OCI-LY7 (cell line): ENCODE data around the gene CNTN5. TPM values are rescaled to one million over a fixed set of nuclear protein-coding genes. Genes with fewer than 3 reads are reported as not detected.

Experiments
- BruUV-seq: library from RNA; stranded (reverse); fragments of 400-500 nt; replicated peaks from 2 replicates; lab custom pipeline; 2021; lab: Mats Ljungman, UMichigan
- CTCF ChIA-PET: fragments of 300-600 bp; sonication (Branson Sonifier 250); formaldehyde crosslinking; loops from one replicate; lab custom pipeline; 2022; ENCODE audit warnings: antibody characterized with exemption; ENCODE audit not compliant: unreplicated experiment; lab: Charles Lee
- POLR2A ChIA-PET: fragments of 300-600 bp; sonication (Branson Sonifier 250); formaldehyde crosslinking; loops from one replicate; lab custom pipeline; 2022; ENCODE audit warnings: antibody characterized with exemption; lab: Charles Lee
- DNase-seq: peaks from one replicate; pipeline ENCODE4 v3.0.0-alpha.2; 2015; ENCODE audit warnings: low spot score
- H2AFZ ChIP-seq: fragments of 200-600 bp; sonication (generic), shearing (Covaris generic); 2 replicates; pipeline ENCODE4 v1.6.1; 2014; ENCODE audit warnings: mild to moderate bottlenecking, antibody characterized with exemption, low read length, moderate library complexity
- H3K27ac ChIP-seq: fragments of 200-600 bp; sonication (generic); 2 replicates; pipeline ENCODE4 v1.5.1; 2014; ENCODE audit warnings: mixed run types, low read depth, mild to moderate bottlenecking, moderate library complexity, low read length, inconsistent platforms; ENCODE audit not compliant: poor library complexity, severe bottlenecking
- H3K36me3 ChIP-seq: fragments of 200-600 bp; sonication (generic); 2 replicates; pipeline ENCODE4 v1.6.1; 2014; ENCODE audit warnings: mild to moderate bottlenecking, antibody characterized with exemption, low read length, moderate library complexity, mixed read lengths; ENCODE audit not compliant: insufficient read depth
- H3K4me1 ChIP-seq: fragments of 200-600 bp; sonication (generic); 2 replicates; pipeline ENCODE4 v1.5.1; 2014; ENCODE audit warnings: mild to moderate bottlenecking, low read length; ENCODE audit not compliant: insufficient read depth, poor library complexity, severe bottlenecking
- H3K4me2 ChIP-seq: fragments of 200-600 bp; sonication (generic); 2 replicates; pipeline ENCODE4 v1.6.1; 2014; ENCODE audit warnings: mild to moderate bottlenecking, low read length
- H3K4me3 ChIP-seq: fragments of 200-600 bp; sonication (generic); 2 replicates; pipeline ENCODE4 v1.5.1; 2014; ENCODE audit warnings: mild to moderate bottlenecking, low read depth, low read length; ENCODE audit not compliant: poor library complexity, severe bottlenecking
- H3K79me2 ChIP-seq: fragments of 200-600 bp; sonication (generic); 2 replicates; pipeline ENCODE4 v1.6.1; 2016; ENCODE audit warnings: low read depth, mild to moderate bottlenecking, low read length, moderate library complexity, mixed read lengths; ENCODE audit not compliant: insufficient read depth
- H3K9me2 ChIP-seq: fragments of 200-600 bp; sonication (generic); 2 replicates; pipeline ENCODE4 v1.6.1; 2016; ENCODE audit warnings: mild to moderate bottlenecking, low read length, mixed read lengths; ENCODE audit not compliant: insufficient read depth
- H3K9me3 ChIP-seq: fragments of 200-600 bp; sonication (generic); 2 replicates; pipeline ENCODE4 v1.6.1; 2014; ENCODE audit warnings: mild to moderate bottlenecking, mixed run types, low read length, mixed read lengths
- H4K20me1 ChIP-seq: fragments of 200-600 bp; sonication (generic); 2 replicates; pipeline ENCODE4 v1.6.1; 2014; ENCODE audit warnings: mild to moderate bottlenecking, antibody characterized with exemption, low read length, moderate library complexity, mixed read lengths; ENCODE audit not compliant: insufficient read depth
- EZH2phosphoT487 ChIP-seq: fragments of 200-600 bp; sonication (generic); IDR thresholded peaks from 2 replicates; pipeline ENCODE4 v1.6.1; 2018; ENCODE audit warnings: low read depth, borderline replicate concordance, mild to moderate bottlenecking, mixed run types, antibody characterized with exemption, low read length, moderate library complexity, mixed read lengths
- intact Hi-C: fragments of 100-400 bp; cut with micrococcal nuclease; formaldehyde crosslinking; loops from one replicate; pipeline ENCODE4 v1.10.0; 2022; ENCODE audit not compliant: unreplicated experiment
- total RNA-seq, 2 experiments: library from RNA; depleted of rRNA in 1 of 2; stranded (reverse); fragments of >200 nt in 1 of 2; shearing (Covaris generic) in 1 of 2; gene quantifications; 2 replicates each; pipeline ENCODE4 v1.2.3, GENCODE V29; 2014 to 2022
- TF ChIP-seq, protein P1 (sequence below): fragments of 200-600 bp; sonication (generic); conservative IDR thresholded peaks from 2 replicates; pipeline ENCODE4 v1.5.1; 2014; ENCODE audit warnings: mild to moderate bottlenecking, antibody characterized with exemption, low read length, moderate library complexity, mixed read lengths

The CNTN5 gene
- total RNA-seq, 2 experiments from 2014 or later, result not detected

DNA sequence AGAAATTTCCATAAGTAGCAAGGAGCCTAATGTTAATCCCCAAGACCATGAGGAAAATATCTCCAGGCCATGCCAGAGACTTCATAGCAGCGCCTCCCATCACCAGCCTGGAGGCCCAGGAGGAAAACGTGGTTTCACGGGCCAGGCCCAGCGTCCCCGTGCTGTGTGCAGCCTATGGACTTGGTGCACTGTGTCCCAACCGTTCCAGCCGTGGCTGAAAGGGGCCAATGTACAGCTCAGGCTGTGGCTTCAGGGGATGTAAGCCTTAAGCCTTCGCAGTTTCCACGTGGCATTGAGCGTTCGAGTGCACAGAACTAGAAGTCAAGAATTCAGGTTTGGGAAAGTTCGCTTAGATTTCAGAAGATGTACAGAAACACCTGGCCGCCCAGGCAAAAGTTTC is 510.7 kb downstream of the CNTN5 start:
- H2AFZ ChIP-seq, result no peak overlapping the region
- no peak overlapping the region for H3K4me2 ChIP-seq
- POLR2A ChIA-PET, result no interaction called here
- no peaks in the 10 kb centered on the region for H3K79me2 ChIP-seq
- CTCF ChIA-PET, result no interaction called here
- H4K20me1 ChIP-seq, result no peaks in the 10 kb centered on the region
- H3K9me3 ChIP-seq, result no peaks in the 10 kb centered on the region
- no TSS peak for BruUV-seq
- TF ChIP-seq, protein P1, sequence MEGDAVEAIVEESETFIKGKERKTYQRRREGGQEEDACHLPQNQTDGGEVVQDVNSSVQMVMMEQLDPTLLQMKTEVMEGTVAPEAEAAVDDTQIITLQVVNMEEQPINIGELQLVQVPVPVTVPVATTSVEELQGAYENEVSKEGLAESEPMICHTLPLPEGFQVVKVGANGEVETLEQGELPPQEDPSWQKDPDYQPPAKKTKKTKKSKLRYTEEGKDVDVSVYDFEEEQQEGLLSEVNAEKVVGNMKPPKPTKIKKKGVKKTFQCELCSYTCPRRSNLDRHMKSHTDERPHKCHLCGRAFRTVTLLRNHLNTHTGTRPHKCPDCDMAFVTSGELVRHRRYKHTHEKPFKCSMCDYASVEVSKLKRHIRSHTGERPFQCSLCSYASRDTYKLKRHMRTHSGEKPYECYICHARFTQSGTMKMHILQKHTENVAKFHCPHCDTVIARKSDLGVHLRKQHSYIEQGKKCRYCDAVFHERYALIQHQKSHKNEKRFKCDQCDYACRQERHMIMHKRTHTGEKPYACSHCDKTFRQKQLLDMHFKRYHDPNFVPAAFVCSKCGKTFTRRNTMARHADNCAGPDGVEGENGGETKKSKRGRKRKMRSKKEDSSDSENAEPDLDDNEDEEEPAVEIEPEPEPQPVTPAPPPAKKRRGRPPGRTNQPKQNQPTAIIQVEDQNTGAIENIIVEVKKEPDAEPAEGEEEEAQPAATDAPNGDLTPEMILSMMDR, result no peak
- no peaks in the 10 kb centered on the region for H3K4me1 ChIP-seq
- intact Hi-C loops, result no loop called here
- H3K9me2 ChIP-seq, result no peaks in the 10 kb centered on the region
- no peak overlapping the region for H3K27ac ChIP-seq
- H3K4me3 ChIP-seq, result no peak overlapping the region
- no peak for DNase-seq
- H3K36me3 ChIP-seq, result no peaks in the 10 kb centered on the region

DNA sequence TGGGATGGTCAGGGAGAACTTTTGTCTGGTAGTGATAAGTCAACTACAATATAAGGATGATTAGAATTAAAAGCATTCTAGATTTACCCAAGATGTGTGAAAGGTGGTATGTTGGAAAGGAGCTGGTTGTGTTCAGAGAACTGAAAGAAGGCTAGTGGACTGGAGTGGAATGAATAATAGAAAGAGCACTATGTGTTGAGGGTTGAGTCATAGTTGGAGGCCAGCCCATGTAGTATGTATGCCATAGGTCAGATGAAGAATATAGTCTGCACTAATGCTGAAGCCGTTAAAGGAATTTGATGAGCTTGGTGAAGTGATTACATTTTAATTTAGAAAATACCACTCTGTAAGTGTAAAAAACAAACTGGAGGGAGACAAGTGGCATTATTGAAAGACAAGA is 514.1 kb downstream of the CNTN5 start:
- intact Hi-C loops, result no loop called here
- no peaks in the 10 kb centered on the region for H3K9me3 ChIP-seq
- BruUV-seq, result no TSS peak

DNA sequence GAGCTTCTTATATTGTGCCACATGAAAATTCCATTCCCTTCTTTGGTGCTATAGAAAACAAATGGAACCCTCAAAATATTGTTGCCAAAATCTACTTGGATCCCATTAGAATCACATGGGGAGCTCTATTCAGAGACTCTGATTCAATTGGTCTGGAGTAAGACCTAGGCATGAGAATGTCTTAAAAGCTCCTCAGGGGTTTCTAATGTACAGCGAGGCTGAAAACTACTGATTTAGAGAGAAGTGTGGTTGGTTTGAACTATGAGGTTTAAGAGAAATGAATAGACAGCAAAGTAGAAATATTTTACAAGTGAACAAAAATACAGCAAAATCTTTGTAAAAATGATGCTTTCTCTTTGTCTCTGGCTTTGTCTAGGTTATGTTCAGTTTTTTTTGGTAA is 514.7 kb downstream of the CNTN5 start:
- CTCF ChIA-PET, result no interaction called here

More for the DNA sequence above, 514.1 kb downstream of the CNTN5 start:
- H4K20me1 ChIP-seq, result no peaks in the 10 kb centered on the region
- no peak overlapping the region for H3K4me2 ChIP-seq
- H3K79me2 ChIP-seq, result no peaks in the 10 kb centered on the region
- TF ChIP-seq, protein P1, result no peak
- TF ChIP-seq EZH2phosphoT487, result no peak
- no peak for DNase-seq
- no peak overlapping the region for H3K4me3 ChIP-seq
- H3K27ac ChIP-seq, result no peak overlapping the region
- CTCF ChIA-PET, result no interaction called here
- POLR2A ChIA-PET, result no interaction called here
- H2AFZ ChIP-seq, result no peak overlapping the region
- no peaks in the 10 kb centered on the region for H3K4me1 ChIP-seq
- H3K9me2 ChIP-seq, result no peaks in the 10 kb centered on the region
- H3K36me3 ChIP-seq, result no peaks in the 10 kb centered on the region

More for the DNA sequence above, 514.7 kb downstream of the CNTN5 start:
- TF ChIP-seq, protein P1, result no peak
- no peak for TF ChIP-seq EZH2phosphoT487
- POLR2A ChIA-PET, result no interaction called here
- Histone ChIP-seq H3K9me2 (no peaks in the 10 kb centered on the region), H3K4me2 (no peak overlapping the region), H2AFZ (no peak overlapping the region), H3K4me1 (no peaks in the 10 kb centered on the region), H3K36me3 (no peaks in the 10 kb centered on the region), H3K27ac (no peak overlapping the region), H3K9me3 (no peaks in the 10 kb centered on the region), H4K20me1 (no peaks in the 10 kb centered on the region), H3K4me3 (no peak overlapping the region), H3K79me2 (no peaks in the 10 kb centered on the region)
- DNase-seq, result no peak
- intact Hi-C loops, result no loop called here
- no TSS peak for BruUV-seq
